IPS DF 4.7 (cell line): ENCODE data around the gene APOBEC3B.
"Not testable (repeated sequence)": the region's sequence is repeated elsewhere in the genome, so short reads cannot be mapped to it uniquely, and the experiment has no call there.

Experiments
- DNase-seq: peaks from one replicate; pipeline ENCODE4 v3.0.0-alpha.2; 2013; ENCODE audit warnings: low spot score; ENCODE audit errors: extremely low read depth

APOBEC3B gene

GRCh38 chr22:38950527-38951295, 31.4 kb upstream of the APOBEC3B start:
- DNase-seq: no peak

DNA sequence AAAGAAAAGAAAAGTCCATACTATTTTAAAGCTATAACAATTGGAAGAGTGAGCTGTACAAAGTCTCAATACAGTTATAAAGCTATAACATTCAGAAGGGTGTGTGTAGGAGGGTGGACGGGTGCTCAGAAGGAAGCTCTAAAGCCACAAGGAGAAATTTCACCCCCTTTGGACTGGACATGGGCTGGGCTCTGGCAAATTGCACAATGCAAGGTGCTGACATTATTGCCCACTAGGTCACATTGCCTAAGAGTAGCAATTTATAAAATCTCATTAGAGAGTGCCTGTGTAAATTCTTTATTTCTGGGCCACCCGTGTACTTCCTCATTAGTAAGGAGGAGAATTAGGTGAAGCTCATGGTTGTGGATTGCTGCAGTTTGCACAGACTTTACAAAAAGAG, 30.4 kb upstream of the APOBEC3B start:
- no peak for DNase-seq

DNA sequence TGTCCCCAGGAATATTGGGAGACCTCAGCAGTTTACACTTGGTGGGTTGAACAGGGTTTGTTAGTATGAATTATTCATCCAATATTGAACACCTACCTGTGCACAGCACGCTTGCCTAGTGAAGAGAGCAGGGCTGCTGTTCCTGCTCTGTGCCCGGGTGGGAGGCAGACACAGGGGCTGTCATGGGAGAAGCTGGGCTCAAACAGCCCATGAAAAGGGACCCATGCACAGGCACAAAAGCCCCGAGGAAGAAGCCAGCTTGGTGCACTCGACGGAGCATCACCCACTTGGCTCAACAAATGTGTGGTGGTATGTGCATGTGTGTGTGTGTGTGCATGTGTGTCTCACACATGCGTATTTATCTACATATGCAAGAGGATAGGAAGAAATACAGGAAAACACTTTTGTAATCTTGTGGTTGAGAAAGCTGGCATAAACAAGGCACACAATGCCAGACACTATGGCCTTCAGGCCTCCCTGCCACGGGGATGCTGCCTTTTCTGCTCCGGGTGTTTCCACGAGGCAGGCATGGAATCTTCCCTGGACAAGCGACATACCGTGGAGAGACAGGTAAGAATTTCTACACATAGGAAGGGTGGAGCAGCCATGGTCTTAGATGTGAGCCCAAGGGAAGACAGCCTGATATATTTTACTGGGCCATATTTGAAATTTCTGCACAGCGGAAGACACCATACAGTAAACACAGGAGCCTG, 29.7 kb upstream of the APOBEC3B start:
- no peak for DNase-seq

DNA sequence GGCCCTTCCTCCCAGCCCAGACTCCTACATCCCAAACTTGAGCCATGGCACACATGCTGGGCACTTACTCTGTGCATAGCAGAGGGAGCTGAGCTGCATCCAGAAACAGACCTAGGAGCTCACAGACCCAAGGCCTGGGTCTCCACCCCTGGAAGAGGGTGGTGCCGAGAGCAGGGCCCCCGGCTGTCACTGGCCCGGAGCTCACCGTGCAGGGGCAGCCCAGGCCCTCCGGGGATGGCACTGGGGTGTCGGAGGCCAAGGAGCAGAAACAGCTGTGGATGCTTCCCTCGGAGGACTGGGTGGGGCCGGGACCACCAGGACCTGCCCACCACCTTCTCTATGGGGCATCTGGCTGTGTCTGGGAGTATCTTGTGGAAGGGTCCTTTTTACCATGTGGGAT, 29.1 kb upstream of the APOBEC3B start:
- DNase-seq: no peak

DNA sequence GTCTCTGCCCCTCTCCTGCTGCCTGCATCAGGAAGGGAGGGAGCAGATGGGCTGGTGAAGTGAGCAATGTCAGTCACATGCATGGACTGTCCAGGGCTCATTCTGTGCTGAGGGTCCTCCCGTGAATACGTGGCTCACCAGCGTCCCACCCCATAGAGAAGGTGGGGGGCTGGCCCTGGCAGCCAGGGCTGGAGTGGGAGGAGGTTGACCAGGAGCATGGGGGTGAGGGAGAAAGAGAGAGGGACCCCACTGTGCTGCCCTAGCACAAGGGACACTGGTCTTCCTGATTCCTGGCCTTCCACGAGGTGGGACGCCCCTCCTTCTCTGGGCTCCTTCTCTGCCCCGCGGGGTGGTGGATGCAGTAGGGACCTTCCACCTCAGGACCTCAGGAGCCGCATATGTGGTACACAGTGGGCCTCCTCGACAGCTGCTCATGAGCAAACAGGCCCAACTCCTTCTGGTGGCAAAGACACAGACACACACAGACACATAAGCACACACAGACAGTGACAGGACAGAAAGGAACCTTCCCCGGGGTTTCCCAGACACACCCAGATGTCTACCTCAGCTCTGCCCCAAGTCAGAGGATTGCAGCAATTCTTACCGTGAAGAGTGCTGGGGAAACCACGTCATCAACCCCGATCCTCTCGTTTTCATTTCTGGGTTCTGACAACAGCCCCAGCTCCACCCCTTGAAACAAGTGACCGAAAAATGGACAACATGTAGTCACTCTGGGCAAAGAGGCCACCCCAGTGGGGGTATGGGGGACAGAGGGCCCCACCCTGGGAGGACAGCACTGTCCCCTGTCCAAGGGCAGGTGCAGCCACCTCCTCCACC, 28.4 kb upstream of the APOBEC3B start:
- DNase-seq: no peak

DNA sequence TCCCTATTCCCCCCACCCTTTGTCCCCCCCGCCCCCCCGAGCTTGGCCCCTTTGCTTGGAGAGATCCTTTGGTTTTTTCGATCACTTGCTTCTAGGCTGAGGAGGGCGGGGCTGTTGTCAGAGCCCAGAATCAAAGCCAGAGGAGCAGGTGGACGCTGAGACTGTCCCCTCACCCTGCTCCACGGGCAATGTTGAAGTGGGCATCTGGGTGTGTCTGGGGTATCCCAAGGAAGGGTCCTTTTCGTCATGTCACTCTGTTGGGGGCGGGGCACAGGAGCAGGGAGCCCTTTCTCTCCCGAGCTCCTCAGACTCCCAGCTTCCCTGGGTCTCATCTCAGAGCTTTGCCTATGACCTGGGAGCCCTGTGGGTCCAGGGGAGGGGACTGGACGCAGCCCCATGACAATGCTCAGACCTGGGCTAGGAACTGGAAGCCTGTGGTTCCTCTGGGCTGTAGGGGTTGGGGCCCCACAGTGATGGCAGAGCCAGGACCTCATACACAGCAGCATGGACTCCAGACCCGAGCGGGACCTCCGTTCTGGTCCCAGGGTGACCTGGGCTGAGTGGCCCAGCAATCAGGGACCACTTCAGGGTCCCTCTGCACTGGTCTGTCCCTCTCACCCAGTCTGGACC, 27.6 kb upstream of the APOBEC3B start:
- DNase-seq: no peak

DNA sequence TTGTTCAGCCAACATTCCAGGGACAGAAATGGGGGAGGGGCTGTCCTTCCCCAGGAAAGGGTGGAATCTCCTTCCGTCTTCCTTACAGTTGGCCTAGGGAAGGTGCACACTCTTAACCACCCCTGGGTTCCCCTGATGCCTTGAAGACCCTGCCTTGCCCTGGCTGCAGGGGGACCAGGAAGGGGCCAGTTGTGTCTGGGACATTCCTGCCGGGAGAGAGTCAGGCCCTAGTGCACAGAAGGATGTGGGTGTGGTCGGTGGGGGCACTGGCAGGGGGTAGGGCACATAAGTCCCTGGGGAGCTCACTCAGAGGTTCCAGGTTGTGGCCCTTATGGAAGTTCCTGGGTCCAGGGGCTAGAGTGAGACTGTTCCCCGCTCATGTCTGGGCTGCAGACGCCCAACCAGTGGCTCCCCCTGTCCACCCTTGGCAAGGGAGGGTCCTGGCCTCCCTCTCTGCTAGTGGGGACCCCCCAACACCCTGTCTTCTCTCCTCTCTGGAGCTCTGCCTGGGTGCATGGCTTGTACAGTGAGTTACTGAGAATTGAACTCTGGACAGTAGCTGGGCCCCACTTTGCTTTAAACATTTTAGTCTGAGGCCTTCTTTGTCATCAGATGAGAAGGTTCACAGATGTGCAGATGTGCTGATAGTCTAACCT, 26.8 kb upstream of the APOBEC3B start:
- no peak for DNase-seq

- DNase-seq: no peak
Measured at GRCh38 chr22:38955926-38956325, 26.2 kb upstream of the APOBEC3B start.

- no peak for DNase-seq
Measured at GRCh38 chr22:38956551-38956950, 25.6 kb upstream of the APOBEC3B start.

- no peak for DNase-seq
Measured at GRCh38 chr22:38957046-38957770, 24.9 kb upstream of the APOBEC3B start, which contains the start of gene APOBEC3A. APOBEC3A (plus strand) TSS chr22:38957609; CDS start chr22:38957692, 83 bp downstream.

DNA sequence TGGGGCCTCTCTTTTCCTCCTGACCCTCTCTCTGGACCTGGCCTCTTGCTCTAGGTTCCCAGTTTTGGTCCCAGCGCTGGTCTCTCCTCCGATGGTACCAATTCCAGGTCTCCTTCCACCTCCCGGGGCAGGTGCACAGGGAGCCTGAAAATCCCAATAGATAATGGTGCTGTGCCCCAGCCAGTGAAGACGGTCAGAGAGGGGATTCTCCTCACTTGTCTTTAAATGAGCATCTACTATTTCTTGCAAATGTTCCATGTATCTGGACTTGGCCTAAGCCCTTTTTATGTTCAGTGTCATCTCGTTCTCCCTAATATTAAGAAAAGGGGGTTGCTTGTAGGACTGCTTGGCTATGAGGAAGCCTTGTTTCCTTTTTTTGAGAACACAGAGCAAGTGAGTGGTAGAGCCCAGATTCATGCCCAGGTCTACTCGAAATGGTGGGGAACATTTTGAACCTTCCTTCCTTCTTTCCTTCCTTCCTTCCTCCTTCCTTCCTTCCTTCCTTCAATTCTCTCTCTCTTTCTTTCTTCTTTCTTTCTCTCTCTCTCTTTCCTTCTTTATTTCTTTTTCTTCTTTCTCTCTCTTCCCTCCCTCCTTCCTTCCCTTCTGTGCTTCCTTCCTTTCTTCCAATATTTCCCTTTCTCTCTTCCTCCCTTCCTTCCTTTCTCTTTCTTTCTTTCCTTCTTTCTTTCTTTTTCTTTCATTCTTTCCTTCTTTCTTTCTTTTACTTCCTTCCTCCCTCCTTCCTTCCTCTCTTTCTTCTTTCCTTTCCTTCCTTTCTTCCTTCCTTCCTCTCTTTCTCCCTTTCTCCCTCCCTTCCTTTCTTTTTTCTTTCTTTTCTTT, 24.1 kb upstream of the APOBEC3B start:
- no peak for DNase-seq

DNA sequence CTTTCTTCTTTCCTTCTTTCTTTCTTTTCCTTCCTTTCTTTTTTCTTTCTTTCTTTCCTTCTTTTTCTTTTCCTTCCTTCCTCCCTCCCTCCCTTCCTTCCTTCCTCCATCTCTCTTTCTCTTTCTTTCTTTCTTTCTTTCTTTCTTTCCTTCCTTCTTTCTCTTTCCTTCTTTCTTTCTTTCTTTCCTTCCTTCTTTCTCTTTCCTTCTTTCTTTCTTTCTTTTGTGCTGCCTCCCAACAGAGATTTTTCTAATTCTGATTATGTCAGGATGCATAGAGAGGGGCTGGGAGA, 23.6 kb upstream of the APOBEC3B start:
- not testable (repeated sequence) for DNase-seq

GRCh38 chr22:38959590-38959989, 22.6 kb upstream of the APOBEC3B start:
- DNase-seq: no peak

DNA sequence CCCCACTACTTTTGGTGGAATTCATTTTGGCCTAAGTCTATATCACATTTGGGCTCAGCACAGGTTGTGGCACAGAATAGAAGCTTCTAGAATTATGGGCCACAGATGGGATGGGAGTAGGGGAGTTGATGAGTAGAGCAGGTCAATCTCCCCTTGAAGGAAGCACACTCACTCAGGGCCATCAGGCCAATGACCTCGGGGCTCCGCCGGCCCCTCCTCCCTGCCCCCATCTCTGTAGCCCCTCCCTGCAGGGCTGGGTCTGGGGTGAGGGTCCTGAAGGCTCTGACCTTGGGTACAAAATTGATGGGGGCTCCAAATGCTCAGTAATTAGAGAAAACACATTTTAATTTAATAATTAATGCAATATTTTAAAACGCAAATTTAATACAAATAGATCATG, 21.5 kb upstream of the APOBEC3B start:
- DNase-seq: not testable (repeated sequence)

GRCh38 chr22:38963291-38963738, 18.8 kb upstream of the APOBEC3B start:
- DNase-seq: not testable (repeated sequence)

DNA sequence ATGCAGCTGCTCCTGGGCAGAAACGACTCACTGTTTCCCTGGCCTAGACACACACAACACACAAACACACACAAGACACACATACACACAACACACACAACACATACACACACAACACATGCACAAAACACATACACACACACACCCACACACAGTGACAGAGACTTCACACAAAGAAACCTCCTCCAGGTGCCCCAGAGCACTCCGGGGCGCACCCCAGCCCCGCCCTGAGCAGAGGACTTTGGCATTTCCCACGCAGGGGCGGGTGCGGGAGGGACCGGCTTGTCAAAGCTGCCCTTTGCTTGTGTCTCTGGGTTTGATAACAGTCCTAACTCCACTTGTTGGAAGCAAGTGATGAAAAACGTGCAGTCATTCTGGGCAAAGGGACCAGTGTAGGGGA, 18.3 kb upstream of the APOBEC3B start:
- no peak for DNase-seq

DNA sequence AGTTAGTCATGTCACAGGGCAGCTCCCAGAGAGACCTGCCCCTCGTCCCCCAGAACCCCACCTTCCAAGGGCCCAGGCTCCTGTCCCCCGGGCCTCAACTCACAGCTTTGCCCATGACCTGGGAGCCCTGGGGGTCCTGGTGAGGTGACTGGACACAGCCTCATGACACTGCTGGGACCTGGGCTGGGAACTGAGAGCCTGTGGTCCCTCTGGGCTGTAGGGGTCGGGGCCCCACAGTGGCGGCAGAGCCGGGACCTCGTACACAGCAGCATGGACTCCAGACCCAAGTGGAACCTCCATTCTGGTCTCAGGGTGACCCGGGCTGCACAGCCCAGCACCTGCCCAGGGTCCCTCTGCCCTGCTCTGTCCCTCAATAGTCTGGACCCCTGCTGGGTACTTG, 17.8 kb upstream of the APOBEC3B start:
- no peak for DNase-seq

GRCh38 chr22:38964989-38965388, 17.2 kb upstream of the APOBEC3B start:
- no peak for DNase-seq

- no peak for DNase-seq
Measured at GRCh38 chr22:38965614-38966379, 16.4 kb upstream of the APOBEC3B start.
